WTC11 (cell line): ENCODE measurements around the gene PRDX1.

Experiments
- ATF3 ChIP-seq: sonication (generic); formaldehyde crosslinking; conservative IDR thresholded peaks from 2 replicates; pipeline ENCODE4 v1.8.1; 2022; ENCODE audit warnings: mild to moderate bottlenecking, missing genetic modification reagents
- E2F5 ChIP-seq: sonication (generic); formaldehyde crosslinking; IDR thresholded peaks from 2 replicates; pipeline ENCODE4 v1.8.1; 2022; ENCODE audit warnings: mild to moderate bottlenecking, moderate library complexity, missing genetic modification reagents
- NR2C2 ChIP-seq: sonication (generic); formaldehyde crosslinking; IDR thresholded peaks from 2 replicates; pipeline ENCODE4 v1.8.0; 2022; ENCODE audit warnings: mild to moderate bottlenecking, missing genetic modification reagents
- OVOL2 ChIP-seq: fragments of 250-450 bp; sonication (Bioruptor Pico); IDR thresholded peaks from 2 replicates; pipeline ENCODE4 v1.9.0; 2021; ENCODE audit warnings: mild to moderate bottlenecking, borderline replicate concordance
- SP1 ChIP-seq: sonication (generic); formaldehyde crosslinking; conservative IDR thresholded peaks from 2 replicates; pipeline ENCODE4 v1.8.1; 2022; ENCODE audit warnings: missing genetic modification reagents
- TP53 ChIP-seq: sonication (generic); formaldehyde crosslinking; IDR thresholded peaks from 2 replicates; pipeline ENCODE4 v1.8.1; 2023; ENCODE audit warnings: mild to moderate bottlenecking, missing genetic modification reagents
- USF2 ChIP-seq: sonication (generic); formaldehyde crosslinking; IDR thresholded peaks from 2 replicates; pipeline ENCODE4 v1.8.1; 2023; ENCODE audit warnings: mild to moderate bottlenecking, missing genetic modification reagents, moderate library complexity
- ZBTB21 ChIP-seq: sonication (generic); formaldehyde crosslinking; IDR thresholded peaks from 2 replicates; pipeline ENCODE4 v1.8.1; 2023; ENCODE audit warnings: mild to moderate bottlenecking, missing genetic modification reagents, borderline replicate concordance
- ZNF396 ChIP-seq: fragments of 250-450 bp; sonication (Bioruptor Pico); IDR thresholded peaks from 2 replicates; pipeline ENCODE4 v1.8.0; 2021; ENCODE audit warnings: mild to moderate bottlenecking, moderate library complexity, borderline replicate concordance
- TF ChIP-seq, protein P1 (sequence below): fragments of 200-600 bp; IDR thresholded peaks from 2 replicates; pipeline ENCODE4 v1.8.0; 2022; ENCODE audit warnings: antibody characterized with exemption
- TF ChIP-seq, protein P2 (sequence below): sonication (generic); formaldehyde crosslinking; IDR thresholded peaks from 2 replicates; pipeline ENCODE4 v1.8.0; 2022; ENCODE audit warnings: mild to moderate bottlenecking, missing genetic modification reagents
- TF ChIP-seq, protein P3 (sequence below): fragments of 250-450 bp; sonication (Bioruptor Pico); IDR thresholded peaks from 2 replicates; pipeline ENCODE4 v2.1.2; 2022; ENCODE audit warnings: mild to moderate bottlenecking, moderate library complexity
- TF ChIP-seq, protein P4 (sequence below): sonication (generic); formaldehyde crosslinking; IDR thresholded peaks from 2 replicates; pipeline ENCODE4 v1.8.0; 2022; ENCODE audit warnings: mild to moderate bottlenecking, missing genetic modification reagents
- TF ChIP-seq, protein P5 (sequence below): sonication (generic); formaldehyde crosslinking; IDR thresholded peaks from 2 replicates; pipeline ENCODE4 v1.8.0; 2022; ENCODE audit warnings: mild to moderate bottlenecking, missing genetic modification reagents

GRCh38 chr1:45516036-45516435 lies 5.6 kb downstream of the PRDX1 start:
- TF ChIP-seq, protein P1, sequence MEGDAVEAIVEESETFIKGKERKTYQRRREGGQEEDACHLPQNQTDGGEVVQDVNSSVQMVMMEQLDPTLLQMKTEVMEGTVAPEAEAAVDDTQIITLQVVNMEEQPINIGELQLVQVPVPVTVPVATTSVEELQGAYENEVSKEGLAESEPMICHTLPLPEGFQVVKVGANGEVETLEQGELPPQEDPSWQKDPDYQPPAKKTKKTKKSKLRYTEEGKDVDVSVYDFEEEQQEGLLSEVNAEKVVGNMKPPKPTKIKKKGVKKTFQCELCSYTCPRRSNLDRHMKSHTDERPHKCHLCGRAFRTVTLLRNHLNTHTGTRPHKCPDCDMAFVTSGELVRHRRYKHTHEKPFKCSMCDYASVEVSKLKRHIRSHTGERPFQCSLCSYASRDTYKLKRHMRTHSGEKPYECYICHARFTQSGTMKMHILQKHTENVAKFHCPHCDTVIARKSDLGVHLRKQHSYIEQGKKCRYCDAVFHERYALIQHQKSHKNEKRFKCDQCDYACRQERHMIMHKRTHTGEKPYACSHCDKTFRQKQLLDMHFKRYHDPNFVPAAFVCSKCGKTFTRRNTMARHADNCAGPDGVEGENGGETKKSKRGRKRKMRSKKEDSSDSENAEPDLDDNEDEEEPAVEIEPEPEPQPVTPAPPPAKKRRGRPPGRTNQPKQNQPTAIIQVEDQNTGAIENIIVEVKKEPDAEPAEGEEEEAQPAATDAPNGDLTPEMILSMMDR = no peak
- TF ChIP-seq ZBTB21 (CRISPR knock-in tag) (no peak), E2F5 (CRISPR knock-in tag) (no peak), NR2C2 (CRISPR knock-in tag) (no peak), SP1 (CRISPR knock-in tag) (no peak), ATF3 (CRISPR knock-in tag) (no peak), USF2 (no peak), TP53 (CRISPR knock-in tag) (no peak), ZNF396 (no peak), OVOL2 (no peak)
- TF ChIP-seq, protein P2, sequence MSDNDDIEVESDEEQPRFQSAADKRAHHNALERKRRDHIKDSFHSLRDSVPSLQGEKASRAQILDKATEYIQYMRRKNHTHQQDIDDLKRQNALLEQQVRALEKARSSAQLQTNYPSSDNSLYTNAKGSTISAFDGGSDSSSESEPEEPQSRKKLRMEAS = no peak
- TF ChIP-seq, protein P3, sequence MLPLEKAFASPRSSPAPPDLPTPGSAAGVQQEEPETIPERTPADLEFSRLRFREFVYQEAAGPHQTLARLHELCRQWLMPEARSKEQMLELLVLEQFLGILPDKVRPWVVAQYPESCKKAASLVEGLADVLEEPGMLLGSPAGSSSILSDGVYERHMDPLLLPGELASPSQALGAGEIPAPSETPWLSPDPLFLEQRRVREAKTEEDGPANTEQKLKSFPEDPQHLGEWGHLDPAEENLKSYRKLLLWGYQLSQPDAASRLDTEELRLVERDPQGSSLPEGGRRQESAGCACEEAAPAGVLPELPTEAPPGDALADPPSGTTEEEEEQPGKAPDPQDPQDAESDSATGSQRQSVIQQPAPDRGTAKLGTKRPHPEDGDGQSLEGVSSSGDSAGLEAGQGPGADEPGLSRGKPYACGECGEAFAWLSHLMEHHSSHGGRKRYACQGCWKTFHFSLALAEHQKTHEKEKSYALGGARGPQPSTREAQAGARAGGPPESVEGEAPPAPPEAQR (CRISPR knock-in tag) = no peak
- TF ChIP-seq, protein P4, sequence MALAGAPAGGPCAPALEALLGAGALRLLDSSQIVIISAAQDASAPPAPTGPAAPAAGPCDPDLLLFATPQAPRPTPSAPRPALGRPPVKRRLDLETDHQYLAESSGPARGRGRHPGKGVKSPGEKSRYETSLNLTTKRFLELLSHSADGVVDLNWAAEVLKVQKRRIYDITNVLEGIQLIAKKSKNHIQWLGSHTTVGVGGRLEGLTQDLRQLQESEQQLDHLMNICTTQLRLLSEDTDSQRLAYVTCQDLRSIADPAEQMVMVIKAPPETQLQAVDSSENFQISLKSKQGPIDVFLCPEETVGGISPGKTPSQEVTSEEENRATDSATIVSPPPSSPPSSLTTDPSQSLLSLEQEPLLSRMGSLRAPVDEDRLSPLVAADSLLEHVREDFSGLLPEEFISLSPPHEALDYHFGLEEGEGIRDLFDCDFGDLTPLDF (CRISPR knock-in tag) = no peak
- TF ChIP-seq, protein P5, sequence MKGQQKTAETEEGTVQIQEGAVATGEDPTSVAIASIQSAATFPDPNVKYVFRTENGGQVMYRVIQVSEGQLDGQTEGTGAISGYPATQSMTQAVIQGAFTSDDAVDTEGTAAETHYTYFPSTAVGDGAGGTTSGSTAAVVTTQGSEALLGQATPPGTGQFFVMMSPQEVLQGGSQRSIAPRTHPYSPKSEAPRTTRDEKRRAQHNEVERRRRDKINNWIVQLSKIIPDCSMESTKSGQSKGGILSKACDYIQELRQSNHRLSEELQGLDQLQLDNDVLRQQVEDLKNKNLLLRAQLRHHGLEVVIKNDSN (CRISPR knock-in tag) = no peak
